ENCODE data around the gene MPPE1.

The MPPE1 gene

GRCh38 chr18:11842562-11842961 lies 65.6 kb downstream of the MPPE1 start:
- Histone ChIP-seq H4K20me1 (ENCODE audit: insufficient read depth, low read length) (no peaks in the 10 kb centered on the region), H3K9ac (ENCODE audit: low read length) (no peak overlapping the region), H3K4me1 (ENCODE audit: insufficient read depth, low read length, severe bottlenecking) (no peaks in the 10 kb centered on the region), H3K9me3 (ENCODE audit: low read length) (no peaks in the 10 kb centered on the region), H3K4me2 (ENCODE audit: low read length) (no peak overlapping the region), H3K27ac (ENCODE audit: low read depth, low read length, poor library complexity, severe bottlenecking) (no peak overlapping the region), H3K36me3 (ENCODE audit: insufficient read depth, low read length) (no peaks in the 10 kb centered on the region), H2AFZ (ENCODE audit: low read length) (no peak overlapping the region), H3K27me3 (ENCODE audit: insufficient read depth, low read length) (no peaks in the 10 kb centered on the region), H3F3A (ENCODE audit: insufficient read depth, low read length) (no peaks in the 10 kb centered on the region), H3K79me2 (ENCODE audit: insufficient read depth, low read length) (no peaks in the 10 kb centered on the region), H3K4me3 (ENCODE audit: low read depth, low read length, poor library complexity, severe bottlenecking) (no peak overlapping the region), H3K9me2 (ENCODE audit: low read depth, low read length) (no peaks in the 10 kb centered on the region)
- TF ChIP-seq, protein P1, sequence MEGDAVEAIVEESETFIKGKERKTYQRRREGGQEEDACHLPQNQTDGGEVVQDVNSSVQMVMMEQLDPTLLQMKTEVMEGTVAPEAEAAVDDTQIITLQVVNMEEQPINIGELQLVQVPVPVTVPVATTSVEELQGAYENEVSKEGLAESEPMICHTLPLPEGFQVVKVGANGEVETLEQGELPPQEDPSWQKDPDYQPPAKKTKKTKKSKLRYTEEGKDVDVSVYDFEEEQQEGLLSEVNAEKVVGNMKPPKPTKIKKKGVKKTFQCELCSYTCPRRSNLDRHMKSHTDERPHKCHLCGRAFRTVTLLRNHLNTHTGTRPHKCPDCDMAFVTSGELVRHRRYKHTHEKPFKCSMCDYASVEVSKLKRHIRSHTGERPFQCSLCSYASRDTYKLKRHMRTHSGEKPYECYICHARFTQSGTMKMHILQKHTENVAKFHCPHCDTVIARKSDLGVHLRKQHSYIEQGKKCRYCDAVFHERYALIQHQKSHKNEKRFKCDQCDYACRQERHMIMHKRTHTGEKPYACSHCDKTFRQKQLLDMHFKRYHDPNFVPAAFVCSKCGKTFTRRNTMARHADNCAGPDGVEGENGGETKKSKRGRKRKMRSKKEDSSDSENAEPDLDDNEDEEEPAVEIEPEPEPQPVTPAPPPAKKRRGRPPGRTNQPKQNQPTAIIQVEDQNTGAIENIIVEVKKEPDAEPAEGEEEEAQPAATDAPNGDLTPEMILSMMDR (IDR thresholded peaks at IDR 0.05; ENCODE audit: low read length): no peak
- TF ChIP-seq EZH2 (IDR thresholded peaks at IDR 0.05; ENCODE audit: borderline replicate concordance, low read length): no peak

- Histone ChIP-seq H3K9me3 (ENCODE audit: low read length) (no peaks in the 10 kb centered on the region), H3K4me3 (ENCODE audit: low read depth, low read length, poor library complexity, severe bottlenecking) (no peak overlapping the region), H3K4me2 (ENCODE audit: low read length) (no peak overlapping the region), H3K27me3 (ENCODE audit: insufficient read depth, low read length) (no peaks in the 10 kb centered on the region), H3K4me1 (ENCODE audit: insufficient read depth, low read length, severe bottlenecking) (no peaks in the 10 kb centered on the region), H3K9ac (ENCODE audit: low read length) (no peak overlapping the region), H3K79me2 (ENCODE audit: insufficient read depth, low read length) (no peaks in the 10 kb centered on the region), H2AFZ (ENCODE audit: low read length) (no peak overlapping the region), H3K36me3 (ENCODE audit: insufficient read depth, low read length) (no peaks in the 10 kb centered on the region), H3K9me2 (ENCODE audit: low read depth, low read length) (no peaks in the 10 kb centered on the region), H4K20me1 (ENCODE audit: insufficient read depth, low read length) (no peaks in the 10 kb centered on the region), H3K27ac (ENCODE audit: low read depth, low read length, poor library complexity, severe bottlenecking) (no peak overlapping the region), H3F3A (ENCODE audit: insufficient read depth, low read length) (no peaks in the 10 kb centered on the region)
- no peak for TF ChIP-seq EZH2 (IDR thresholded peaks at IDR 0.05; ENCODE audit: borderline replicate concordance, low read length)
- TF ChIP-seq, protein P1 (IDR thresholded peaks at IDR 0.05; ENCODE audit: low read length): no peak
Measured at GRCh38 chr18:11840493-11840892, 67.6 kb downstream of the MPPE1 start.

DNA sequence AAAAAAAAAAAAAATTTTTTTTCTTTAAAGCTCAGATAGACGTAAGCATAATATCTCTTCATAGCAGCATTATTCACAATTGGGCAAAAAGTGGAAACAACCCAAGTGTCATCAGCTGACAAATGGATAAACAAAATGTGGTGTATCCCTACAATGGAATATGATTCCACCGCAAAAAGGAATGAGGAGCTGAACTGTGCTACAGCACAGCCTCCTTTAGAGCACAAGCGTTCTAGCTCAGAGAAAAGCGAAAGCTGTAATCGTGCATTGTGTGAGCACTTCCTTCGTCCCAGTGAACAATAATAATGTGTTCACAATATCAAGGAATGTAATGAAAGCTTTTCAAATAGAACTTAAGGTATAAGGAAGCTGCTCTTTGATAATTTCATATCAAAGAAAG lies 68.6 kb downstream of the MPPE1 start:
- no peak for TF ChIP-seq EZH2 (IDR thresholded peaks at IDR 0.05; ENCODE audit: borderline replicate concordance, low read length)
- TF ChIP-seq, protein P1 (IDR thresholded peaks at IDR 0.05; ENCODE audit: low read length): no peak
- no peaks in the 10 kb centered on the region for H3F3A ChIP-seq (ENCODE audit: insufficient read depth, low read length)
- H3K27me3 ChIP-seq (ENCODE audit: insufficient read depth, low read length): no peaks in the 10 kb centered on the region
- no peaks in the 10 kb centered on the region for H3K9me2 ChIP-seq (ENCODE audit: low read depth, low read length)
- H4K20me1 ChIP-seq (ENCODE audit: insufficient read depth, low read length): no peaks in the 10 kb centered on the region
- no peak overlapping the region for H3K4me3 ChIP-seq (ENCODE audit: low read depth, low read length, poor library complexity, severe bottlenecking)
- H3K36me3 ChIP-seq (ENCODE audit: insufficient read depth, low read length): no peaks in the 10 kb centered on the region
- H3K9me3 ChIP-seq (ENCODE audit: low read length): no peaks in the 10 kb centered on the region
- no peak overlapping the region for H3K4me2 ChIP-seq (ENCODE audit: low read length)
- no peaks in the 10 kb centered on the region for H3K79me2 ChIP-seq (ENCODE audit: insufficient read depth, low read length)
- H2AFZ ChIP-seq (ENCODE audit: low read length): no peak overlapping the region
- no peak overlapping the region for H3K27ac ChIP-seq (ENCODE audit: low read depth, low read length, poor library complexity, severe bottlenecking)
- no peaks in the 10 kb centered on the region for H3K4me1 ChIP-seq (ENCODE audit: insufficient read depth, low read length, severe bottlenecking)
- no peak overlapping the region for H3K9ac ChIP-seq (ENCODE audit: low read length)

Measured in OCI-LY1 (cell line).